ENCODE measurements around the gene SLC22A1. TPM values are rescaled to one million over a fixed set of nuclear protein-coding genes. Genes with fewer than 3 reads are reported as not detected.

The SLC22A1 gene
- total RNA-seq, 2 donors from 2014 or later = 0.74 to 2.3 TPM

GRCh38 chr6:160078883-160079685 is 42.5 kb upstream of the SLC22A1 start:
- Histone ChIP-seq H3K4me1 (no peaks in the 10 kb centered on the region), H3K9ac (ENCODE audit: low read depth in 2 of 2, low read length in 2 of 2) (no peak overlapping the region), H3K9me3 (no peaks in the 10 kb centered on the region), H3K27me3 (no peaks in the 10 kb centered on the region), H3K36me3 (peaks cover 27% of the 10 kb centered on the region), H3K27ac (no peak overlapping the region), H3K4me3 (no peak overlapping the region)
- TF ChIP-seq CTCF (IDR thresholded peaks at IDR 0.05) = no peak
- DNase-seq = no peak
- intact Hi-C loops (cut with DNase I) = no loop called here

- Histone ChIP-seq H3K27me3 (no peaks in the 10 kb centered on the region), H3K9me3 (no peaks in the 10 kb centered on the region), H3K27ac (no peak overlapping the region), H3K9ac (ENCODE audit: low read depth in 2 of 2, low read length in 2 of 2) (no peak overlapping the region), H3K36me3 (peaks cover 25% of the 10 kb centered on the region), H3K4me3 (no peak overlapping the region), H3K4me1 (no peaks in the 10 kb centered on the region)
- intact Hi-C loops (cut with DNase I) = loop anchor here (10.0 kb wide), 1 partner anchor 215 kb away; no protein-coding TSS in a partner anchor
- no peak for DNase-seq
- no peak for TF ChIP-seq CTCF (IDR thresholded peaks at IDR 0.05)
These were observed 42.0 kb upstream of the SLC22A1 start for GRCh38 chr6:160079686-160080043.

GRCh38 chr6:160080097-160080496 is 41.5 kb upstream of the SLC22A1 start:
- Histone ChIP-seq H3K36me3 (peaks cover 25% of the 10 kb centered on the region), H3K4me3 (no peak overlapping the region), H3K27ac (no peak overlapping the region), H3K27me3 (no peaks in the 10 kb centered on the region), H3K9me3 (no peaks in the 10 kb centered on the region), H3K4me1 (no peaks in the 10 kb centered on the region), H3K9ac (ENCODE audit: low read depth in 2 of 2, low read length in 2 of 2) (no peak overlapping the region)
- DNase-seq = no peak
- no peak for TF ChIP-seq CTCF (IDR thresholded peaks at IDR 0.05)
- intact Hi-C loops (cut with DNase I) = loop anchor here (10.0 kb wide), 1 partner anchor 215 kb away; no protein-coding TSS in a partner anchor

- intact Hi-C loops (cut with DNase I) = loop anchor here (10.0 kb wide), 1 partner anchor 217 kb away; no protein-coding TSS in a partner anchor
- no peak for DNase-seq
- H3K27me3 ChIP-seq = no peaks in the 10 kb centered on the region
- H3K4me1 ChIP-seq = no peaks in the 10 kb centered on the region
- no peak overlapping the region for H3K27ac ChIP-seq
- TF ChIP-seq CTCF (IDR thresholded peaks at IDR 0.05) = no peak
- no peaks in the 10 kb centered on the region for H3K9me3 ChIP-seq
- peaks cover 25% of the 10 kb centered on the region for H3K36me3 ChIP-seq
- no peak overlapping the region for H3K4me3 ChIP-seq
- H3K9ac ChIP-seq (ENCODE audit: low read depth in 2 of 2, low read length in 2 of 2) = no peak overlapping the region
These were observed 40.2 kb upstream of the SLC22A1 start for GRCh38 chr6:160081398-160081797.

- Histone ChIP-seq H3K4me1 (no peaks in the 10 kb centered on the region), H3K9ac (ENCODE audit: low read depth in 2 of 2, low read length in 2 of 2) (no peak overlapping the region), H3K9me3 (no peaks in the 10 kb centered on the region), H3K27me3 (no peaks in the 10 kb centered on the region), H3K36me3 (peaks cover 19% of the 10 kb centered on the region), H3K27ac (no peak overlapping the region), H3K4me3 (no peak overlapping the region)
- no peak for DNase-seq
- intact Hi-C loops (cut with DNase I) = loop anchor here (10.0 kb wide), 1 partner anchor 218 kb away; no protein-coding TSS in a partner anchor
- TF ChIP-seq CTCF (IDR thresholded peaks at IDR 0.05) = no peak
These were observed 39.0 kb upstream of the SLC22A1 start for GRCh38 chr6:160082627-160083026.

All from colonic mucosa (tissue), 4 donors.